Endothelial cell of umbilical vein (primary cell): ENCODE data around the gene IL34. TPM values are rescaled to one million over a fixed set of nuclear protein-coding genes. Genes with fewer than 3 reads are reported as not detected.
A peak's percentile ranks its signal among the peaks of the same experiment; 100 is the strongest.

Experiments used
- BruUV-seq: library from RNA; stranded (reverse); fragments of 400-500 nt; replicated peaks from 2 replicates; lab custom pipeline; 2021; lab: Mats Ljungman, UMichigan
- CTCF ChIA-PET: fragments of 300-600, 350-600 bp; sonication (Branson Sonifier 250); formaldehyde crosslinking; loops from one replicate; lab custom pipeline; 2021; ENCODE audit warnings: antibody characterized with exemption, inconsistent platforms; lab: Charles Lee
- POLR2A ChIA-PET: fragments of 300-600, 350-600 bp; sonication (Branson Sonifier 250); formaldehyde crosslinking; loops from one replicate; lab custom pipeline; 2021; ENCODE audit warnings: antibody characterized with exemption, inconsistent platforms; lab: Charles Lee
- DNase-seq: peaks from one replicate; pipeline ENCODE4 v3.0.0-alpha.2; 2011; ENCODE audit warnings: low read depth, low spot score
- FAIRE-seq: peaks from 2 replicates; lab custom pipeline; 2011; peaks lifted over from hg19 to GRCh38; lab: Jason Lieb, UNC
- H2AFZ ChIP-seq: 2 replicates; pipeline ENCODE4 v1.6.0; 2012; ENCODE audit warnings: low read depth, low read length, control low read depth, inconsistent platforms
- H3K27ac ChIP-seq: 2 replicates; pipeline ENCODE4 v1.5.1; 2011; ENCODE audit warnings: low read depth, mild to moderate bottlenecking, control low read depth, low read length, moderate library complexity; ENCODE audit not compliant: insufficient read depth
- H3K27me3 ChIP-seq, 2 experiments: 2 replicates each; pipeline versions ENCODE4 v1.6.0 to v1.6.1; 2011; ENCODE audit warnings: low read length in 2 of 2, mixed read lengths in 1 of 2; ENCODE audit not compliant: control insufficient read depth in 2 of 2, insufficient read depth in 2 of 2
- H3K36me3 ChIP-seq, 2 experiments: 2 replicates in 1 of 2; 3 replicates in 1 of 2; pipeline ENCODE4 v1.5.1; 2011; ENCODE audit warnings: low read length in 2 of 2, mild to moderate bottlenecking in 1 of 2, moderate library complexity in 1 of 2; ENCODE audit not compliant: control insufficient read depth in 2 of 2, insufficient read depth in 2 of 2; ENCODE audit errors: extremely low read depth in 1 of 2
- H3K4me1 ChIP-seq: 3 replicates; pipeline ENCODE4 v1.5.1; 2011; ENCODE audit warnings: mild to moderate bottlenecking, low read length; ENCODE audit not compliant: control insufficient read depth, insufficient read depth; ENCODE audit errors: extremely low read depth
- H3K4me2 ChIP-seq: 2 replicates; pipeline ENCODE4 v1.6.1; 2011; ENCODE audit warnings: low read length, control low read depth, mixed read lengths; ENCODE audit not compliant: insufficient read depth
- H3K4me3 ChIP-seq, 3 experiments: fragments of 200-600 bp in 1 of 3; sonication (generic), shearing (Covaris generic) in 1 of 3; replicated peaks in 1 of 3; 2 replicates each; pipeline ENCODE4 v1.5.1; 2011 to 2016; ENCODE audit warnings: control low read depth in 3 of 3, low read length in 3 of 3, mild to moderate bottlenecking in 2 of 3, inconsistent platforms in 1 of 3, low read depth in 1 of 3, moderate library complexity in 1 of 3; ENCODE audit not compliant: insufficient read depth in 1 of 3
- H3K79me2 ChIP-seq: 2 replicates; pipeline ENCODE4 v1.6.0; 2012; ENCODE audit warnings: low read length, inconsistent platforms; ENCODE audit not compliant: control insufficient read depth, insufficient read depth
- H3K9ac ChIP-seq: replicated peaks from 2 replicates; pipeline ENCODE3; 2011; ENCODE audit warnings: low read length, control low read depth; ENCODE audit not compliant: insufficient read depth; ENCODE audit errors: extremely low read depth
- H3K9me1 ChIP-seq: replicated peaks from 3 replicates; pipeline ENCODE4 v1.6.0; 2011; ENCODE audit warnings: mild to moderate bottlenecking, low read length; ENCODE audit not compliant: control insufficient read depth, insufficient read depth; ENCODE audit errors: extremely low read depth
- H3K9me3 ChIP-seq: replicated peaks from 2 replicates; pipeline ENCODE4 v1.5.1; 2012; ENCODE audit warnings: low read length, inconsistent platforms; ENCODE audit not compliant: control insufficient read depth, insufficient read depth
- H4K20me1 ChIP-seq: replicated peaks from 2 replicates; pipeline ENCODE3; 2011; ENCODE audit warnings: mild to moderate bottlenecking, low read length; ENCODE audit not compliant: control insufficient read depth, insufficient read depth; ENCODE audit errors: extremely low read depth
- CTCF ChIP-seq, 2 donors: IDR thresholded peaks; 1 replicate in 1 of 2; 2 replicates in 1 of 2; pipeline ENCODE4 v1.5.1; 2011; ENCODE audit warnings: low read length in 2 of 2, mild to moderate bottlenecking in 2 of 2, moderate library complexity in 2 of 2, control low read depth in 1 of 2, inconsistent platforms in 1 of 2, low read depth in 1 of 2; ENCODE audit not compliant: insufficient read depth in 1 of 2; ENCODE audit errors: extremely low read depth in 1 of 2
- EZH2 ChIP-seq: IDR thresholded peaks from 2 replicates; pipeline ENCODE4 v1.6.1; 2012; ENCODE audit warnings: borderline replicate concordance, low read depth, mild to moderate bottlenecking, moderate library complexity, low read length, inconsistent platforms; ENCODE audit not compliant: severe bottlenecking
- FOS ChIP-seq: IDR thresholded peaks from 2 replicates; pipeline ENCODE4 v1.6.1; 2011; ENCODE audit warnings: mild to moderate bottlenecking, low read length, moderate library complexity, borderline replicate concordance; ENCODE audit not compliant: insufficient read depth
- GATA2 ChIP-seq: IDR thresholded peaks from 2 replicates; pipeline ENCODE4 v1.7.0; 2011; ENCODE audit warnings: low read depth, mild to moderate bottlenecking, moderate library complexity, mixed read lengths, low read length; ENCODE audit not compliant: insufficient read length, insufficient read depth
- JUN ChIP-seq: IDR thresholded peaks from 2 replicates; pipeline ENCODE4 v1.6.1; 2011; ENCODE audit warnings: borderline replicate concordance, low read depth; ENCODE audit not compliant: insufficient read length, insufficient read depth
- MAX ChIP-seq: IDR thresholded peaks from 2 replicates; pipeline ENCODE4 v1.6.1; 2011; ENCODE audit not compliant: insufficient read depth, insufficient read length
- MYC ChIP-seq: IDR thresholded peaks from one replicate; pipeline ENCODE4 v1.6.1; 2011; ENCODE audit warnings: mild to moderate bottlenecking, low read depth, low read length
- POLR2A ChIP-seq: IDR thresholded peaks from 2 replicates; pipeline ENCODE4 v1.6.1; 2012; ENCODE audit warnings: low read depth, mild to moderate bottlenecking, control low read depth, low read length
- POLR2AphosphoS5 ChIP-seq: IDR thresholded peaks from 2 replicates; pipeline ENCODE4 v1.6.1; 2012; ENCODE audit warnings: low read depth, mild to moderate bottlenecking, control low read depth, low read length, moderate library complexity; ENCODE audit not compliant: insufficient read depth
- dilution Hi-C: fragments of 300-500 bp; cut with MboI; formaldehyde crosslinking; loops from one replicate; pipeline ENCODE4 v1.15.0; 2019; ENCODE audit warnings: low sequenced_read_pairs; ENCODE audit not compliant: extremely low pct_ligation_motif_present
- intact Hi-C: fragments of 100-400 bp; cut with micrococcal nuclease; formaldehyde crosslinking; loops from one replicate; pipeline ENCODE4 v1.10.0; 2022
- polyA plus RNA-seq, 4 experiments: library from polyadenylated mRNA; depleted of rRNA in 3 of 4; stranded (reverse) in 3 of 4; unstranded in 1 of 4; fragments of >200 nt; gene quantifications; 2 replicates each; pipeline versions ENCODE4 v1.2.1 to v1.2.3, GENCODE V29; 2011 to 2012; ENCODE audit warnings: missing spikeins in 1 of 4
- total RNA-seq: library from RNA; stranded (reverse); gene quantifications from 2 replicates; pipeline ENCODE4 v1.2.3, GENCODE V29; 2021

IL34 gene
- total and polyA plus RNA-seq, 2 donors (not counting 3 experiments of a cell fraction or from before 2014, with no cell fraction given): 0.88 to 0.97 TPM

GRCh38 chr16:70665806-70666735, 19.7 kb downstream of the IL34 start:
- POLR2A ChIA-PET: no interaction called here
- no peaks in the 10 kb centered on the region for H3K79me2 ChIP-seq
- intact Hi-C loops: no loop called here

GRCh38 chr16:70670175-70670574, 23.8 kb downstream of the IL34 start:
- Histone ChIP-seq H3K27ac (no peak overlapping the region), H3K79me2 (no peaks in the 10 kb centered on the region), H3K4me3 (no peak overlapping the region), H3K4me1 (peaks cover 3% of the 10 kb centered on the region), H3K4me2 (no peak overlapping the region), H3K27me3 (no peaks in the 10 kb centered on the region), H3K9ac (no peak overlapping the region), H2AFZ (no peak overlapping the region), H4K20me1 (no peaks in the 10 kb centered on the region), H3K9me3 (no peaks in the 10 kb centered on the region), H3K36me3 (peaks cover 3 to 28% of the 10 kb centered on the region in 2 experiments), H3K9me1 (no peaks in the 10 kb centered on the region)
- no peak for TF ChIP-seq POLR2A
- no peak for TF ChIP-seq MYC
- no peak for TF ChIP-seq GATA2
- TF ChIP-seq CTCF (IDR thresholded peaks at IDR 0.05; ENCODE audit: extremely low read depth in 1 of 2, insufficient read depth in 1 of 2, low read depth in 1 of 2, low read length in 2 of 2): no peak
- no peak for TF ChIP-seq FOS
- TF ChIP-seq MAX: no peak
- TF ChIP-seq POLR2AphosphoS5: no peak
- no peak for TF ChIP-seq JUN
- no peak for TF ChIP-seq EZH2
- ChIA-PET CTCF (interaction anchor here (2.8 kb wide), 1 partner anchor 101 kb away, joined by 9 read pairs; no protein-coding TSS in a partner anchor), POLR2A (no interaction called here)
- DNase-seq (no peak), FAIRE-seq (no peak)
- dilution Hi-C loops: loop anchor here (25.0 kb wide), 1 partner anchor 133 kb away; no protein-coding TSS in a partner anchor
- BruUV-seq: no TSS peak
- intact Hi-C loops: no loop called here

More at GRCh38 chr16:70665806-70666735, 19.7 kb downstream of the IL34 start:
- Histone ChIP-seq H3K4me2 (no peak overlapping the region), H2AFZ (no peak overlapping the region), H3K4me1 (peaks cover 3% of the 10 kb centered on the region), H3K4me3 (no peak overlapping the region), H3K27ac (no peak overlapping the region), H3K27me3 (no peaks in the 10 kb centered on the region), H3K9me3 (no peaks in the 10 kb centered on the region), H3K9me1 (no peaks in the 10 kb centered on the region), H3K9ac (no peak overlapping the region), H4K20me1 (no peaks in the 10 kb centered on the region), H3K36me3 (peaks cover 6 to 34% of the 10 kb centered on the region in 2 experiments)
- CTCF ChIA-PET: interaction anchor here (1.3 to 2.3 kb wide), 3 partner anchors 12 to 105 kb away, joined by 6 to 14 read pairs (median 6); no protein-coding TSS in a partner anchor
- dilution Hi-C loops: loop anchor here (25.0 kb wide), 1 partner anchor 129 kb away; no protein-coding TSS in a partner anchor
- DNase-seq (peak; percentile 93), FAIRE-seq (no peak)
- no TSS peak for BruUV-seq
- TF ChIP-seq MAX: no peak
